ENCODE measurements around the gene CHST12. TPM values are rescaled to one million over a fixed set of nuclear protein-coding genes. Genes with fewer than 3 reads are reported as not detected.
"Not testable (repeated sequence)": the region's sequence is repeated elsewhere in the genome, so short reads cannot be mapped to it uniquely, and the experiment has no call there.

Gene CHST12
- total RNA-seq, 1 donor from 2014 or later: 13.5 TPM

DNA sequence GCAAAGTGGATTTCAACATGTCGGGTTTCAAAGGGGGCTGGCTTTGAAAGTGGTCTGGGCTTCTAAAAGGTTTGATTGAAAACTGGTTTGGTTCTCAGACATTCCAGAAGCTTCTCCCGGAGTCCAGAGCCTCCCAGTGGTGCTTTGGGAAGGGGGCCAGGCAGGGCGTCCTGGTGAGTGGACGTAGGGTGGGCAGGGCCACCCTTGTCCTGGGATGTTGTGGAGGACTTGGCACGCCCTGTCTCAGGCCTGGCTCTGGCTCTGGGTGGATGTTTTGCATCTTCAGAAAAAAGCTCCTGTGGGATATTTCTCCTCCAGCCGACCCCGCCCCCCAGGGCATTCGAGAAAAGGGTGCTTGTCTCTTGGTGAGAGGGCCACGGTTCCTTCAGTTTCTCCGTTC is 41.6 kb downstream of the CHST12 start:
- ATAC-seq (peak; percentile 48), DNase-seq (ENCODE audit: missing footprints) (no peak)
- intact Hi-C loops (cut with DNase I): no loop called here

DNA sequence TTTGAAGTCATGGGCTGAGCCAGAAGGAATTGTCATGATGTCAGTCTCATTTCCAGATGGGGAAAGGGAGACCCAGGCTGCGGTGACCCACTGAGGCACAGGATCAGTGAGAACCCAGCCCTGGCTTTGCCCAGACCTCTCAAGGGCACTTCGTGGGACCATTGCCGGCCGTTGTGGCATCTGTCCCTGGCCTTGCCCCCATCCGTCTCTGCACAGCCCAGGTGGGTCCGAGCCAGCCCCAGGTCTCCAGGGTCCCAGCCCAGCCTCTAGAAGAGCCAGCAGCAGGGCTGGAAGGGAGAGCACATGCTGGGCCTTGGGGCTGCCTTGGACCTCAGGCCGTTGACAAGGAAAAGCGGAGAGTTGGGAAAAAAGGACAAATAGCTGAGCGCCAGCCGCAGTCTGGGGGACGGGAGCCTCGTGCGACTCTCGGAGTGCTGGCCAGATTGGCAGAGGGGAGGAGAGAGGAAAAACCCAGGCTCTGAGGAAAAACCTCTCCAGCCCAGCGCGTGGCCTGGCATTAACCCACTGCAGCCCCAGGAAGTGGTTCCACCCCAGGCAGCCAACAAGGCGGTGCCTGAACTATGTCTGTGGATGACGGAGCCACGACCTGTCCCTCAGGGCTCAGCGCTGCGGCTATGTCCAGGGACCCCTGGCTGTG is 42.6 kb downstream of the CHST12 start:
- no peak for ATAC-seq
- DNase-seq (ENCODE audit: missing footprints): peak; percentile 68
- intact Hi-C loops (cut with DNase I): no loop called here

DNA sequence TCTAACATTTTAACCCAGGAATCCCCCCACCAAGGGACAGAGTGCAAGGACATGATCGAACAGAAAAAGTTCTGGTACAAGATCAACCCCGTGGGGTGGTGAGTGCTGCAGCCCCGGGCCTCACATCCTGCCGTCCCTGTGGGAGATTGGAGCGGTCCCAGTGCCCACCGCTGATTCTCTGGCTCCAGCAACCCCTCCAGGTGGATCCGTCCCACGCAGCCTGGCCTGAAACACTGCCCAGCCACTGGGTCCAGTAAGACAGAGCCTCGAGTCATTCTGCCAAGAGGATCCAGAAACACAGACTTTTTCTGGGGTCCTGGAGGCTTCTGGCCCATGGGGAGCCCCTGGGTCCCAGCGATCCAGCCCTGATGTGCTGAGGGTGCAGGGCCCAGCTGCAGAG is 43.3 kb downstream of the CHST12 start:
- no peak for ATAC-seq
- intact Hi-C loops (cut with DNase I): no loop called here
- no peak for DNase-seq (ENCODE audit: missing footprints)

DNA sequence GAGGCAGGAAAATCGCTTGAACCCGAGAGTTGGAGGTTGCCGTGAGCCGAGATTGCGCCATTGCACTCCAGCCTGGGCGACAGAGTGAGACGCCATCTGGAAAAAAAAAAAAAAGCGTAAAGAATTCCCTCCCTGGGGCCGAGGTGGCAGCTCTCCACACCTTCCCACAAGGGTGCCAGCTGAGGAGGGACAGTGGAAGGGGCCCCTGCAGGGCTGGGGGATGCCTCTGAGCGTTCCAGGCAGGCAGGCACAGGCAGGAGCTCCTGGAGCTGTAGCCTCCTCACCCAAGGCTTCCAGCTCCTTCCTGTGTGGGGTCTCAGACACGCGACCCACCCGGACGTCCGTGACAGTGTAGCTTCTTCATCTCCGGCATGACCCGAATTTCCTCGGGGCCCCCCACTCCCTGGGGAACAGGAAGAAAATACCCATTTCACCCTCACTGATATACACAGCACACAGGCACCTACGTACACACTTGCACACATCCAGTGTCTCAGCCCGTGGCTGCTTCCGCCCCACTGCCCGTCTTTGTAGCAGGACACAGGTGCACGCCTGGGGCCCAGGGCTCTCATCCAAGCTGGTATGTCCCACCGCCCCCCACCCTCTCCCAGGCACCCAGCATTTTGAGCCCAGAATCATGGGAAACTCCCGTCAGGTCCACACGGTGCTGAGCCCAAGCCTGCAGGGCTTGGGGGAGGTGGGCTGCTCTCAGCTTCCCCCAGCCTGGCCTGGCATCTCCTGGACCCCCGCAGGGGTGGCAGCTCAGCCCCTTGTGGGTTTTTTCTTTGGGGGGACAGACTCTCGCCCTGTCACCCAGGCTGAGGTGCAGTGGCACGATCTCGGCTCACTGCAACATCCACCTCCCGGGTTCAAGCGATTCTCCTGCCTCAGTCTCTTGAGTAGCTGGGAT is 47.0 kb downstream of the CHST12 start:
- no peak for ATAC-seq
- no peak for DNase-seq (ENCODE audit: missing footprints)
- intact Hi-C loops (cut with DNase I): loop anchor here (5.0 kb wide), 1 partner anchor 232 kb away; no protein-coding TSS in a partner anchor

DNA sequence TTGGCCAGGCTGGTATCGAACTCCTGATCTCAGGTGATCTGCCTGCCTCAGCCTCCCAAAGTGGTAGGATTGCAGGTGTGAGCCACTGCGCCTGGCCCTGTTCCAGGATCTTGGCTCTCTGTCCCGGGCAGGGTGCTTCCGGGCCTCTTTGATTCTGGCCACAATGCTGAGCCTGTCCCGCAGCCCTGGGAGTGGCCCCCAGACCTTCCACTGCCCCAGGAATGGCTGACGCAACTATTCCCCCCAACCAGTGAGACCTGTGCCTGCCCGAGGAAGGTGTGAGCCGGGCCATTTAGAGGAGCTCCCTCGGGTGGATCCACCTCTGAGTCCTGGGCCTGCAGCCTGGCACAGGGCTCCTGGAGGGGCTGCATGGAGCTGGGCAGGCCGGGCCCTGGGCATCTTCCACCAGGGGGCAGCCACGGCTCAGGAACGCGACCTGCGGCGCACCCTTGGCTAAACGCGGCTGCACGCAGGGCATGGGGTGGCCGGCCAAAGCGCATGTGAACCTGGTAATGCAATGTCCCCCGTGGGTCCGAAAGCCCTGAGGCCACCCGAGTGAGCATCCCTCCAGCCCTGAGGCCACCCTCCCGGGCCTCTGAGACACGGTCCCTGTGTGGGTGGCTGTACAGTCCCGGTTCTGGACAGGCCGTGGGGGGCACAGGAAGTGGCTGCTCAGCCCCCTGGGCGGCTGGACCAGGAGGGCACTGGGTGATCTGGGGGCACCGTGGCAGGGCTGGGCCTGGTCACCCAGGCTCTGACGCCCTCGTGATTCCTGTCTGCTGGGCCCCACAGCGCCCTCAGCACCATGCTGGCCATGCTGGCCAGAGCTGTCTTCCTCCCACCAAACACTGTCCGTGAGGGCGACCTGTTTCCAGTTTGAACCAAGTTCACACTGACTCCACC is 48.0 kb downstream of the CHST12 start:
- peak; percentile 93 for DNase-seq (ENCODE audit: missing footprints)
- intact Hi-C loops (cut with DNase I): loop anchor here (5.0 kb wide), 1 partner anchor 231 kb away; no protein-coding TSS in a partner anchor
- peak; percentile 96 for ATAC-seq

DNA sequence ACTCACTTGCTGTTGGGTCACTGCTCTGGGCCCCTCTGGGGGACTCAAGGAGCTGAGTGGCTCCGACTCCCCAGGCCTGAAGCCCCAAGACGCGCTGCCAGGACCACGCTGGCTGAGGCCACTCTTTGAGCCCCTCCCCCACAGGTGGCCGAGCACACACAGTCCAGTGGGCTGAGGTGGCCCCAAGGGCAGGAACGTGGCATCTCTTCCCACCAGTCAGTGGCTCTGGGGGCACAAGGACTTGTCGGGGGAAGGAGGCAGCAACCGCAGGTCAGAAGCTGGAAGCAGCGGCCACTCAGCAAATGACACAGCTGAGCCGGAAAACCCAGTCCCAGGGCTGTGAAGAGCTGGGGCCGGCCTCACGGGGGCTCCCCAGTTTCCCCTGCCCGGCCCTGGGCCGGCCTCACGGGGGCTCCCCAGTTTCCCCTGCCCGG is 48.7 kb downstream of the CHST12 start:
- intact Hi-C loops (cut with DNase I): loop anchor here (5.0 kb wide), 1 partner anchor 230 kb away; no protein-coding TSS in a partner anchor
- no peak for DNase-seq (ENCODE audit: missing footprints)
- peak; percentile 24 for ATAC-seq

DNA sequence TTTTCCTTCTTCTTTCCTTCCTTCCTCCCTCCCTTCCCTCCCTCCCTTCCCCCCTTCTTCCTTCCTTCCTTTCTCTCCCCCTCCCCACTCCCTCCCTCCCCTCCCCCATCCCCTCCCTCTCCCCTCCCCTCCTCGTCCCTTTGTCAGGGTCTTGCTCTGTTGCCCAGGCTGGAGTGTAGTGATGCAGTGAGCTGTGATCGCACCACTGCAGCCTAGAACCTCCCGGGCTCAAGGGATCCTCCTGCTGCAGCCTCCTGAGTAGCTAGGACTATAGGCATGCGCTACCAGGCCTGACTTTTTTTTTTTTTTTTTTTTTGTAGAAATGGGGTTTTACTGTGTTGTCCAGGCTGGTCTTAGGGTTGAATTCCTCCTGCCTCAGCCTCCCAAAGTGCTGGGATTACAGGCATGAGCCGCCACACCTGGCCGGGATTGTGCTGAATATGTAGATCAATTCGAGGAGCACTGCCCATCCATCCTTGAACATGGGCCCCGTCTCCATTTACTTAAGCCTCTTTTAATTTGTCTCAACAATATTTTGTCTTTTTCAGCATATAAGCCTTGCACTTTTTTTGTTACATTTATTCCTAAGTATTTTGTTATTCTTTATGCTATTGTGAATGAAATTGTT is 49.3 kb downstream of the CHST12 start:
- DNase-seq (ENCODE audit: missing footprints) (no peak), ATAC-seq (no peak)
- intact Hi-C loops (cut with DNase I): loop anchor here (5.0 kb wide), 1 partner anchor 230 kb away; no protein-coding TSS in a partner anchor

DNA sequence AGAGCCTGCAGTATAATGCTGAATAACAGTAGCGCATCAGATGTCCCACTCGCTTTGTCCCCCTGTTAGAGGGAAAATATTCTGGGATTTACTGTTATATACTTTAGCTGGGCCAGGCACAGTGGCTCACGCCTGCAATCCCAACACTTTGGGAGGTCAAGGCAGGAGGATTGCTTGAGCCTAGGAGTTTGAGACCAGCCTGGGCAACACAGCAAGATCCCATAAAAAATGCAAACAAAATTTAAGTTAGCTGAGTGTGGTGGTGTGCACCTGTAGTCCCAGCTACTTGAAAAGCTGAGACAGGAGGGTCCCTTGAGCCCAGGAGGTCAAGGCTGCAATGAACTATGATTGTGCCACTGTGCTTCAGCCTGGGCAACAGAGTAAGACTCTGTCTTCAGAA is 50.4 kb downstream of the CHST12 start:
- intact Hi-C loops (cut with DNase I): loop anchor here (5.0 kb wide), 1 partner anchor 228 kb away; no protein-coding TSS in a partner anchor
- not testable (repeated sequence) for DNase-seq (ENCODE audit: missing footprints); ATAC-seq

DNA sequence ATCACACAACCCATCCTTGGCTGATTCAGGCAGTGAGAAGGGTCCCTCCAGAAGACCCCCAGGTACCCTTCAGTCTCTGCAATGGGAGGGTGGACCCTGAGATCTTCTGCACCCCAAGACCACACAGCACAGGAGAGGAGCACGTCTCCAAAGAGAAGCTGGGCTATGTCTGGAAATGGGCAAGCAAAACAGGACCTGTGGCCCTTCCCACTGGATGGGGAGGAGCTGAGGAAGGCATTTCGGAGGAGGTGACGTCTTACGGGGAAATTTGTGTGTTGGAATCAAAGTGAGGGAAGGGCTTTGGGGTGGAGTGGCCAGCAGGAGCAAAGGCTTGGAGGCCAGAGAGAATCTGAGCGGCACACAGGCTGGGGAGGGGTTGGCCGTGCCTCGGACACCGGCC is 56.3 kb downstream of the CHST12 start:
- ATAC-seq: no peak
- no peak for DNase-seq (ENCODE audit: missing footprints)
- intact Hi-C loops (cut with DNase I): loop anchor here (1.0 kb wide), 1 partner anchor 45 kb away; no protein-coding TSS in a partner anchor

DNA sequence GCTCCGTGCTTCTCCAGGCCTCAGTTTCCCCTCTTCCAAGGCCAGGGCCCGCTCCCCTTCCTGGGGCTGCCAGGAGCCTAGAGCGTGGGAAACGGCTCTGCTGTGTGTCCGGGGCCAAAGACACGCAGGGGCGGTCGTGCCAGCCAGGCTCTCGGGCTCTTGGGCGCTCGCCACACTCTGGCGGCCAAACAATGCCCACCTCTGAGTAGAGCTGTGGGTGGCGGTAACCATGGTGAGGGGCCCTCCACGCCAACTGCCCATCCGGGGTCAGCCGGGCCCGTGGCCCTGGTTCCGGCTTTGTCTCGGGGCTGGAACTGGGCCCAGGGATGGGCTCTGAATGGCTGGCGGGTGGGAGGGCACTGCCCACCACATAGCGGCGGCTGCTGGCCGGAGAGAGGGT is 56.8 kb downstream of the CHST12 start:
- intact Hi-C loops (cut with DNase I): loop anchor here (1.0 kb wide), 1 partner anchor 44 kb away; no protein-coding TSS in a partner anchor
- ATAC-seq (no peak), DNase-seq (ENCODE audit: missing footprints) (no peak)

DNA sequence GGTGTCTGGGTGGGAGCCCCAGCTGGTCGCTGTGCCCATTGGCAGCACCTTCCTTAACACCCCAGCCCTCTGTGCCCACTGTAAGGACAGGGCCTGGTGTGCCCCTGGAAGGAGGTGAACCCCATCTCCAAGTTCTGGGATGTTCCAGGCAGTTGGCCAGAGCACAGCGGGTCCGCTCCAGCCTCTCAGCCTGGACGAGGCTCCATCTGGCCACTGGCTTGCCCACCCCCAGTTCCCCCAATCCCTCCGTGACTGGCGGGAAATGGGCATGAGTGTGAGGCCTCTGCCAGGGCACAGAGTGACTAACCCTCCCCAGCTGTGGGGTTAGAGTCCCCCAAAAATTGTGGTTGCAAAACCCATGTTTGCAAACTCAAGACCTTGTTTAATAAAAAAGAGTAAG is 57.2 kb downstream of the CHST12 start:
- no peak for DNase-seq (ENCODE audit: missing footprints)
- intact Hi-C loops (cut with DNase I): loop anchor here (1.0 kb wide), 1 partner anchor 44 kb away; no protein-coding TSS in a partner anchor

DNA sequence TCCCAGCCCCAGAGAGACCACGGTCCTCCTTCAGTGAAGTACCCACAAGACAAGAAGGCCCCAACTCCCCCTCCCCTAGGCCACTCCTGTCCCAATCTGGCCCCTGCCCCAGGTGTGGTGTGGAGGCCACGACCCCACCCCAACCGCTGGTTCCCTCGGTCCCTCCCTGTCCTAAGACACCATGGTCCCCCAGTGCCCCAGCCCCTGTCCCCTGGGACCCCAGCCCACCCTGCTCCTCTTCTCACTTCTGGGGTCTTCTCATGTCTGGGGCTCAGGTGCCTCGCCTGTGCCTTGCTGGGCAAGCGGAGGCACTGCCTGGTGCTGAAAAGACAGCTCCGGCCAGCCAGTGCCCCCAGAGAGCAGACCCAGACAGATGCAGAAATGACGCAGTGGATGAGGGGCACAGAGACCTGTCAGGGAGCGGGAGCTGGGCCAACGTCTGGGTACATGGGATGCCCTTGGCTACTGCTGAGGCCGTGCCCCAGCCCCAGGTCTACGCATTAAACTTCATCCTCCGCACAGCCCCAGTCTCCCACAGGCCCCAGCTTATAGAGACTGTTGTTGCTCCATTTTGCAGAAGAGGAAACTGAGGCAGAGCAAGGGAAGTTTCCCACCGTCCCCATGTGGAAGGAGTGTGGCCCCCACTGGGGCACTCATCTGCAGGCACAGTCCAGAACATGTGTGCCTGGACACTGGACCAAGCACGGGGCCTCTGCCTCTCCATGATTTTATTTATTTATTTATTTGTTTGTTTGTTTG is 58.0 kb downstream of the CHST12 start:
- ATAC-seq (peak; percentile 23), DNase-seq (ENCODE audit: missing footprints) (no peak)
- intact Hi-C loops (cut with DNase I): no loop called here

More for the DNA sequence above, 57.2 kb downstream of the CHST12 start:
- no peak for ATAC-seq

DNA sequence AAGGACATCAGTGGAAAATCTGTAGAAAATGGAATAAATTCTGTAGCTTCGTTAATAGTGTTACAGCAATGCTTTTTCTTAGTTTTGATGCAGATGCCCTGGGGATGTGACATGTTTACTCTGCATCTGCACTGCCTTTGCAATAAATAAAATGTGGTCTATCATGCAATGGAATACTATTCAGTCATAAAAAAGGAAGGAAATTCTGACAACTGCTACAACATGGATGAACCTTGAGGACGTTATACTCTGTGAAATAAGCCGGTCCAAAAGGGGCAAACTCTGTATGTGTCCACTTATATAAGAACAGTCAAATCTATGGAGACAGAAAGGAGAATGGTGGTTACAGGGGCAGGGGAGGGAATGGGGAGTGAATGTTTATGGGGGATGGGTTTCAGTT is 59.3 kb downstream of the CHST12 start:
- DNase-seq (ENCODE audit: missing footprints) (no peak), ATAC-seq (no peak)
- intact Hi-C loops (cut with DNase I): no loop called here

DNA sequence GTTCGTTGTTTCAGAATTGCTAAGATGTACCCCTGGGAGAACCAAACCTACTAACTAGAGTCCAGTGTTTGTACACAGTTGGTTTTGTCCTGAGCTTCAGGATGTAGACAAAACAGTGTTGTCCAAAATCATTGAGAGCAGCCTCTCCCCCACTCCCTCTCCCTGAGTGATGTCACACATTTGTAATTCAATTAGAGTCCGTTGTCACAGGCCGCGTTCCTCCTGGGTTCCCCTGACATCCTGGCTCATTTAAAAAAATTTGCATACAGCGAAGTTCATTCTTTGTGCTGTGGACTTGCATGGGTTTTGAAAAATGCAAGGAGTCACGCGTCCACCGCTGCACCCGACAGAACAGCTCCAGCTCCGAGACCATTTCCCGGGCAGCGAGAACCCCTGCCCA is 62.5 kb downstream of the CHST12 start:
- DNase-seq (ENCODE audit: missing footprints) (peak; percentile 8), ATAC-seq (no peak)
- intact Hi-C loops (cut with DNase I): no loop called here

DNA sequence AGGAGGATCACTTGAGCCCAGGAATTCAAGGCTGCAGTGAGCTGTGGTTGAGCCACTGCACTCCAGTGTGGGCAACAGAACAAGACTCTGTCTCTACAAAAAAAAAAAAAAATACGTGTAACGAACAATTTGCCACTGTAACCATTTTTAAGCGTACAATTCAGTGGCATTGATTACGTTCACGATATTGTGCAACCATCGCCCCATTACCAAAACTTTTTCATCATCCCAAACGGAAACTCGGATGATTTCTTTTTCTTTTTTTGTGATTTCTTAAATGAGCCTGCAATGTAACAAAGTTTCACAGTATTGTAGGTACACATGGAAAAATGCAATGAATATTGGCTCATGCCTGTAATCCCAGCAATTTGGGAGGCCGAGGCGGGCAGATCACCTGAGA is 63.3 kb downstream of the CHST12 start:
- intact Hi-C loops (cut with DNase I): no loop called here

DNA sequence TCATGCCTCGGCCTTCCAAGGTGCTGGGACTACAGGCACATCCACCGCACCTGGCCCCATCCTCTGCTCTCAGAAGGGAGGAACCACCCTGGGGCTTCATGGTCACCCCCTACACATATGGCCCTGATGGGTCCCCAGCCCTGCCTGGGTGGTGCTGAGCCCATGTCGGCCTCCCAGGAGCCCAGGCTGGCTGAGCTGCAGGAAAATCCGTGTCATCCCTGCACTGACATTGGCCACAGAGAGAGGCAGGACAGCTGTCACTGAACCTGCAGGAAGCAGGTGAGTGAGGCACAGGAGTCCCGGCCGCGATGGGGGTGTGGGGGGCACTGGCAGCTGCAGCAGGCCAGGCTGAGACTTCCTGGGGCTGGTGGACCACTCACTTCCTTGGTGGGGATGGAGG is 64.8 kb downstream of the CHST12 start:
- DNase-seq (ENCODE audit: missing footprints) (no peak), ATAC-seq (no peak)
- intact Hi-C loops (cut with DNase I): loop anchor here (2.0 kb wide), 1 partner anchor 889 kb away; no protein-coding TSS in a partner anchor

More for the DNA sequence above, 63.3 kb downstream of the CHST12 start:
- DNase-seq (ENCODE audit: missing footprints): no peak
- no peak for ATAC-seq
